Activated naive CD8-positive, alpha-beta T cell treated with anti-CD3 and anti-CD28 coated beads, Interleukin-2, amount 50 U/mL, for 24 hours (primary cell): Measurements from ENCODE around the gene MIEF2.

Source experiments
- ATAC-seq: fragments of 150-1000 bp; cut with Tn5 transposase; one replicate; pipeline ENCODE4 v1.10.0; 2021
- DNase-seq: peaks from one replicate; pipeline ENCODE4 v3.0.0; 2021
- H3K27ac Mint-ChIP-seq: one replicate; pipeline ENCODE4 v1.8.0; 2021; ENCODE audit warnings: mild to moderate bottlenecking, mixed read lengths
- H3K27me3 Mint-ChIP-seq: one replicate; pipeline ENCODE4 v1.8.0; 2021; ENCODE audit warnings: mixed read lengths
- H3K36me3 Mint-ChIP-seq: one replicate; pipeline ENCODE4 v1.8.0; 2021; ENCODE audit warnings: low read depth, mixed read lengths
- H3K4me1 Mint-ChIP-seq: one replicate; pipeline ENCODE4 v1.8.0; 2021; ENCODE audit warnings: mixed read lengths
- H3K4me3 Mint-ChIP-seq: one replicate; pipeline ENCODE4 v1.8.0; 2021; ENCODE audit warnings: mild to moderate bottlenecking, moderate library complexity, mixed read lengths
- H3K9me3 Mint-ChIP-seq: one replicate; pipeline ENCODE4 v1.8.0; 2021; ENCODE audit warnings: mixed read lengths

The MIEF2 gene

DNA sequence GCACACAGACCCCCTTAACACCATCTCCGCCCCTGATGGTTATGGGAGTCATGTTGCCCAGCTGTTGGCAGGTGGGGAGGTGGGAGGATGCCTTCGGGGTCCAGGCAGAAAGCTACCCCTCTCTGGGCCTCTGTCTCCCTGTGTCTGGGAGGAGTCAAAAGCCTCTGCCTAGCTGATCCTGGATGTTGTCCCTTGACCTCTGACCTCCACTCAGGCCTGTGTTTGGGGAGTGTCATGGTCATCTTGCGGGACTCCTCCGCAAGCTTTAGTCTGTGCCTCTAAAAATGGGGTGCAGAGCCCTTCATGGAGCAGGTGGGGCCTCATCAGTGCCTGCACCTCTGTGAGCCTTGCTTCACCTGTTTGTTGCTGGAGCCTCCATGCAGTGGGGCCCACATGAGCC is 31.2 kb upstream of the MIEF2 start:
- Mint-ChIP-seq H3K4me3 (no peak overlapping the region), H3K27ac (no peak overlapping the region), H3K4me1 (peaks cover 16% of the 10 kb centered on the region), H3K27me3 (no peaks in the 10 kb centered on the region), H3K36me3 (no peaks in the 10 kb centered on the region), H3K9me3 (no peaks in the 10 kb centered on the region)
- DNase-seq (no peak), ATAC-seq (no peak)

DNA sequence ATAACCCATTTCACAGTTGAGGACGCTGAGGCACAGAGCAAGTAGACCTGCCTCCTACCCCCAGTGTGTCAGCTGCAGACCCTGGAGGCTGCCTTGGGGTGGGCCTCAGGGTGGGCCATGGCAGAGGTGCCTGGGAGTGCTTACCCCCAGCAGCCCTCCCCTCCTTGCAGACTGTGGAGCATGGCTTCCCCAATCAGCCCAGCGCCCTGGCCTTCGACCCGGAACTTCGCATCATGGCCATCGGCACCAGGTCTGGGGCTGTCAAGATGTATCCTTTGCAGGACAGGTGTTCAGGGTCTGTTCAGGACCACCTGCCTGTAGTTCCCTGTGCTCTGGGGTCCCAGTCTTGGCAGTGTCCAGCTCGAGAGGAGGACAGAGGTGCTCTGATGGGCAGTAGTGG is 30.7 kb upstream of the MIEF2 start:
- no peak for ATAC-seq
- DNase-seq: no peak
- Mint-ChIP-seq H3K9me3 (no peaks in the 10 kb centered on the region), H3K4me3 (no peak overlapping the region), H3K36me3 (no peaks in the 10 kb centered on the region), H3K4me1 (peaks cover 16% of the 10 kb centered on the region), H3K27me3 (no peaks in the 10 kb centered on the region), H3K27ac (no peak overlapping the region)

DNA sequence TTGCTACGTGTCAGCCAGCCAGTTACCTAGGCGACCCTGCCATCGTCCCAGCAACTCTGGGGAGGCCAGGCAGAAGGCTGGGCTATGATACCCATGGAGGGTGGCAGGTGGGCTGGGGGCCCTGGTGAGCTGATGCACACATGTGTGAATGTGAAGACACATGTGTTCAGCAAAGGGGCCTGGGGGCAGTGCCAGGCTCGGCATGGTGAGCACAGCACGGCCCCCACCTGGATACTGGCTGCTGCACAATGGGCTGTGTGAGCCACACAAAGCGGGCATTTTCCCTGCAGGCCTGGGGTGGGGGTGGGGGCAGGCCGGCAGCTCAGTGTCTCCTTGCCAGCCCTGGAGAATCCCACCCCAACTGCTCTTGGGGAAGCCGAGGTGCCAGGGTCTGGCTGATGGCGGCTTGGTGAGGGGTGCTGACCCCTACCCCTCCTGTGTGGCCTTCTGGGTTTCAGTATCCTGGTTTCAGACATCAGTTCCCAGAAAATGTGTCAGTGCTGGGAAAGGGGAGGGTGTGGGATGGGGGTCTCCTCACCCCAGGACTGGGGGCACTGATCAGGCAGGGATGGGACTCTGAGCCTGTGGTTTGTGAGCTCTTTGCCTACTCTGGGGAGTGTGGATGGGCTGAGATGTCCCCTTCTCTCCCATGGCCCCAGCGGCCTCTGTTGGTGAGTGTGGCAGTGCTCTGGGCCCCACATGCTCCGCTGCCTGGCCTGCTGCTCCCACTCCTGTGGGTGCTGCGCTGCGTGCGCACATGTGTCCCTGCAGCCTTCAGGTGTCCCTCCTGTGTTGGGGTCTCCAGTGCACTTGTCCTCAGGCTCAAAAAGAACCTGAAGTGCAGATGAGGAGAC is 29.9 kb upstream of the MIEF2 start:
- no peaks in the 10 kb centered on the region for H3K9me3 Mint-ChIP-seq
- no peaks in the 10 kb centered on the region for H3K27me3 Mint-ChIP-seq
- DNase-seq: no peak
- no peaks in the 10 kb centered on the region for H3K36me3 Mint-ChIP-seq
- no peak overlapping the region for H3K4me3 Mint-ChIP-seq
- no peak for ATAC-seq
- no peak overlapping the region for H3K27ac Mint-ChIP-seq
- peaks cover 16% of the 10 kb centered on the region for H3K4me1 Mint-ChIP-seq

DNA sequence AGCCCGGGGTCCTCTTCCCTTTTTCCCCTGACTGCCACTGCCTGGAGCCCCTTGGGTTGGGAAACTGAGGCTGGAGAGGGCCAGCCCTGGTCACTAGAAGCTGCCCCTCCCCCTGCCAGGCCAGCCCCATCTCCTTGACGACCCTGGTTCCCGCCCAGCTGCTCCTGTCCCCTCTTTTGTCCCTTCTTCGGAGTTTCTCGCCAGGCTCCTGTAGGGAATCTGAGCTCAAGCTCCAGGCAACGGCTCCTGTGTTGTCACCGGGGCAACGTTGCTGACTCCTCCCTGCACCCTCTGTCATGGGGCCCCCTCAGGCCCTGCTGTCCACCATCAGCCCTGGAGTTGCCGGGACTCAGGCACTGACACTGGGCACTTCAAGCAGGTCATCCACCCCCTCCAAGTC is 29.3 kb upstream of the MIEF2 start:
- no peaks in the 10 kb centered on the region for H3K36me3 Mint-ChIP-seq
- no peaks in the 10 kb centered on the region for H3K27me3 Mint-ChIP-seq
- DNase-seq (no peak), ATAC-seq (no peak)
- no peak overlapping the region for H3K4me3 Mint-ChIP-seq
- H3K27ac Mint-ChIP-seq: no peak overlapping the region
- peaks cover 19% of the 10 kb centered on the region for H3K4me1 Mint-ChIP-seq
- H3K9me3 Mint-ChIP-seq: no peaks in the 10 kb centered on the region

DNA sequence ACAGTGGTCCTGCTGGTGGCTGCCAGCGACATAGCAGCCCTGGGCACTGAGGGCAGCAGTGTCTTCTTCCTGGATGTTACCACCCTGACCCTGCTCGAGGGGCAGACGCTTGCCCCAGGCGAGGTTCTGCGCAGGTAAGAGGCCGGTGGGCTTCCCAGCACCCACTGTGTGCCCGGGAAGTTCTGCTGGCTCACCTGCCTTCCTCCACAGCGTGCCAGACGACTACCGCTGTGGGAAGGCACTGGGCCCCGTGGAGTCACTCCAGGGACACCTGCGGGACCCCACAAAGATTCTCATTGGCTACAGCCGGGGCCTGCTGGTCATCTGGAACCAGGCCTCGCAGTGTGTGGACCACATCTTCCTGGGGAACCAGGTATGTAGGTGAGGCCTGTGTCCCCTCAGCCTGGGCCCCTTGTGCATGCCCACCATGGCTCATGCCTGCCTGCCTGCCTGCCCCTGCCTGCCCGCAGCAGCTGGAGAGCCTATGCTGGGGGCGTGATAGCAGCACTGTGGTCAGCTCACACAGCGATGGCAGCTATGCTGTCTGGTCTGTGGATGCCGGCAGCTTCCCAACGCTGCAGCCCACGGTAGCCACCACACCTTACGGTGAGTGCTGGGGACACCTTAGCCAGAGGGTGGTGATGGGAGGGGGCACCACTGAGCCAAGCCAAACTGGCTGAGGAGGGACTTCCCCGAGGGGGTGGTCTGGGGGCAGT is 26.5 kb upstream of the MIEF2 start:
- Mint-ChIP-seq H3K36me3 (peaks cover 2% of the 10 kb centered on the region), H3K9me3 (no peaks in the 10 kb centered on the region), H3K4me3 (no peak overlapping the region), H3K27me3 (no peaks in the 10 kb centered on the region), H3K4me1 (peaks cover 11% of the 10 kb centered on the region), H3K27ac (no peak overlapping the region)
- DNase-seq (no peak), ATAC-seq (no peak)

DNA sequence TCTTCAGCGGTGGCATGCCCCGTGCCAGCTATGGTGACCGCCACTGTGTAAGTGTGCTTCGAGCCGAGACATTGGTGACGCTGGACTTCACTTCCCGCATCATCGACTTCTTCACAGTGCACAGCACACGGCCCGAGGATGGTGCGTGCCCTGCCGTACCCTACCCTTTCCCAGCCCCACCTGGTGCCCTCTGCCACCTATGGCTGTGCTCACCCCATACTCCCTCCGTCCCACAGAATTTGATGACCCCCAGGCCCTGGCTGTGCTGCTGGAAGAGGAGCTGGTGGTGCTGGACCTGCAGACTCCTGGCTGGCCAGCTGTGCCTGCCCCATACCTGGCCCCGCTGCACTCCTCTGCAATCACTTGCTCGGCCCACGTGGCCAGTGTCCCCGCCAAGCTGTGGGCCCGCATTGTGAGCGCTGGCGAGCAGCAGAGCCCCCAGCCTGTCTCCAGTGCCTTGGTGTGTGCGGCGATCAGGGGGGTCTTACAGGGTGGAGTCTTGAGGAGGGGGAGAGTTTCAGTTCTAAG is 25.5 kb upstream of the MIEF2 start:
- no peak for ATAC-seq
- Mint-ChIP-seq H3K4me1 (peaks cover 11% of the 10 kb centered on the region), H3K4me3 (no peak overlapping the region), H3K27ac (peak overlapping the region; percentile 75), H3K9me3 (no peaks in the 10 kb centered on the region), H3K36me3 (peaks cover 4% of the 10 kb centered on the region), H3K27me3 (no peaks in the 10 kb centered on the region)
- no peak for DNase-seq

DNA sequence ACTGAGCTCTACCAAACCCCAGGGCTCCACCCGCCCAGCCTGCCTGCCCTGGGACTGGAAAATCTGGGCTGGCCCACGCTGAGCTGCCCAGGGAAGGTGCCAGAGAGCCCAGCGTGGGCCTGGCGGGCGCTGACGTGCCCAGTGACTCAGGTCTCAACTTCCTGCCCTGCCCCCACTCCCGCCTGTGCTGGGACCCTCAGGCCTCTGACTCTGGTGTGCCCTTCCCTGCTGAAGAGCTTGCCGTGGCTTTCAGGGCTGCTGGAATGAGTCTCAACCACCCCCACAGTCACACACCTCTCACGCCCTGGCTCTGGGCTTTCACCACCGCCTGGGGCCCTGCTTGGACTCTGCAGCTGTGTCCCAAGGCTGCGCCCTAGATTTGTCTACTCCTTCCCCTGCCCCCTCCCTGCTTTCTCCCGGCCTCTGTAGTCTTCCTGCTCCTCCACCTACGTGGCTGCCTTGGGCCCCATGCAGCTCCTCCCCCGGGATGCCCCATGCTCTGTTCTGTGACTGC is 24.7 kb upstream of the MIEF2 start:
- H3K9me3 Mint-ChIP-seq: no peaks in the 10 kb centered on the region
- DNase-seq (peak; percentile 63), ATAC-seq (peak; percentile 80)
- H3K4me1 Mint-ChIP-seq: peaks cover 11% of the 10 kb centered on the region
- H3K4me3 Mint-ChIP-seq: no peak overlapping the region
- H3K27me3 Mint-ChIP-seq: no peaks in the 10 kb centered on the region
- peaks cover 4% of the 10 kb centered on the region for H3K36me3 Mint-ChIP-seq
- H3K27ac Mint-ChIP-seq: peak overlapping the region; percentile 75

DNA sequence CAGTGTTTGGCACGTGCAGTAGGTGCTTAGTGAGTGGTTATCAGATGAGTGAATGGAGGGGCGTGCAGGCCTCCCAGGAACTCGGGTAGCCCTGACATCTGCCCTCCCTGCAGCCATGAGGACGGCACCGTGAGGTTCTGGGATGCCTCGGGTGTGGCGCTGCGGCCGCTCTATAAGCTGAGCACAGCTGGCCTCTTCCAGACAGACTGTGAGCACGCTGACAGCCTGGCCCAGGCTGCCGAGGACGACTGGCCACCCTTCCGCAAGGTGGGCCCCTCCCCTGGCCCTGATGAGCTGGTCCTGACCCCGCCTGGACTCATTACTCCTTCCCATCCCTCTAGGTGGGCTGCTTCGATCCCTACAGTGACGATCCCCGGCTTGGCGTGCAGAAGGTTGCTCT is 24.0 kb upstream of the MIEF2 start:
- no peaks in the 10 kb centered on the region for H3K9me3 Mint-ChIP-seq
- peaks cover 4% of the 10 kb centered on the region for H3K36me3 Mint-ChIP-seq
- peaks cover 11% of the 10 kb centered on the region for H3K4me1 Mint-ChIP-seq
- DNase-seq: no peak
- ATAC-seq: no peak
- no peak overlapping the region for H3K4me3 Mint-ChIP-seq
- no peaks in the 10 kb centered on the region for H3K27me3 Mint-ChIP-seq
- peak overlapping the region; percentile 75 for H3K27ac Mint-ChIP-seq

DNA sequence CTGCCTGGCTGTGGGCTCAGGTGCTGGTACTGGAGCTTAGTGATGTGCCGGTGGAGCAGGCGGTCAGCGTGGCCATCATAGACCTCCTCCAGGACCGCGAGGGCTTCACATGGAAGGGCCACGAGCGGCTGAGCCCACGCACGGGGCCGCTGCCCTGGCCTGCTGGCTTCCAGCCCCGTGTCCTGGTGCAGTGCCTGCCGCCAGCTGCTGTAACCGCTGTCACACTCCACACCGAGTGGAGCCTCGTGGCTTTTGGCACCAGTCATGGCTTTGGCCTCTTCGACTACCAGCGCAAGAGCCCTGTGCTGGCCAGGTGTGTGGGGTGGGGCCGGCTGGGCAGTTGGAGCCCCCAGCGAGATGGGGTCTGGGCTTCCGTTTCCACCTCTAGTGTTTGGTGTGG is 23.0 kb upstream of the MIEF2 start:
- Mint-ChIP-seq H3K27me3 (no peaks in the 10 kb centered on the region), H3K4me1 (peaks cover 11% of the 10 kb centered on the region), H3K4me3 (no peak overlapping the region), H3K27ac (no peak overlapping the region), H3K36me3 (peaks cover 4% of the 10 kb centered on the region), H3K9me3 (no peaks in the 10 kb centered on the region)
- DNase-seq: no peak
- ATAC-seq: no peak

DNA sequence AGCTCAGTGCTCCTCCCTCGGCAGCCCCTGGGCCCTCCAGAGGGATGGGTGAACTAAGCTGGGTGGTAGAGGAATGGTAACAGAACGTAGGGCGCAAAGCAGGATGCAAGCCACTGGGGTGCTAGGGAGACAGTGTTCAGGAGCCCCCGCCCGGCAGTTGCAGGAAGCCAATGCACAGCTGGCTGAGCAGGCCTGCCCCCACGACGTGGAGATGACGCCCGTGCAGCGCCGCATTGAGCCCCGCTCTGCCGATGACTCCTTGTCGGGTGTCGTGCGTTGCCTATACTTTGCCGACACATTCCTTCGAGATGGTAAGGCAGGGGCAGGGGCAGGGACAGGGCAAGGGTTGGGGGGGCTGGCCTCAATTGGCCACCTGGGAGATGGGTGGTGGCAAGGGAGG is 22.2 kb upstream of the MIEF2 start:
- DNase-seq (no peak), ATAC-seq (no peak)
- H3K4me1 Mint-ChIP-seq: peaks cover 11% of the 10 kb centered on the region

DNA sequence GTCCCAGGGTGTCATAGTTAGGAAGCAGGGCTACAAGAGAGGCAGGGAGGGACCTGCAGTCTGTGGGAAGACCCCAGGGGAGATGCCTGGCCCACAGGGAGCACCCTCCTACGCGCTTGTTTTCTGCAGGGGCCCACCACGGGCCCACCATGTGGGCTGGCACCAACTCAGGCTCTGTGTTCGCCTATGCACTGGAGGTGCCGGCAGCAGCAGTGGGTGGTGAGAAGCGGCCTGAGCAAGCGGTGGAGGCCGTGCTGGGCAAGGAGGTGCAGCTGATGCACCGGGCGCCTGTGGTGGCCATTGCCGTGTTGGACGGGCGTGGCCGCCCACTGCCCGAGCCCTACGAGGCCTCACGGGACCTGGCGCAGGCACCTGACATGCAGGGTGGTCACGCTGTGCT is 20.0 kb upstream of the MIEF2 start:
- no peak overlapping the region for H3K4me3 Mint-ChIP-seq
- H3K9me3 Mint-ChIP-seq: no peaks in the 10 kb centered on the region
- H3K36me3 Mint-ChIP-seq: peaks cover 8% of the 10 kb centered on the region
- no peak overlapping the region for H3K27ac Mint-ChIP-seq
- no peaks in the 10 kb centered on the region for H3K27me3 Mint-ChIP-seq
- ATAC-seq: no peak
- DNase-seq: no peak
- H3K4me1 Mint-ChIP-seq: peaks cover 10% of the 10 kb centered on the region

More for the DNA sequence above, 22.2 kb upstream of the MIEF2 start:
- H3K9me3 Mint-ChIP-seq: no peaks in the 10 kb centered on the region
- H3K4me3 Mint-ChIP-seq: no peak overlapping the region
- peaks cover 5% of the 10 kb centered on the region for H3K36me3 Mint-ChIP-seq
- H3K27ac Mint-ChIP-seq: no peak overlapping the region
- H3K27me3 Mint-ChIP-seq: no peaks in the 10 kb centered on the region

DNA sequence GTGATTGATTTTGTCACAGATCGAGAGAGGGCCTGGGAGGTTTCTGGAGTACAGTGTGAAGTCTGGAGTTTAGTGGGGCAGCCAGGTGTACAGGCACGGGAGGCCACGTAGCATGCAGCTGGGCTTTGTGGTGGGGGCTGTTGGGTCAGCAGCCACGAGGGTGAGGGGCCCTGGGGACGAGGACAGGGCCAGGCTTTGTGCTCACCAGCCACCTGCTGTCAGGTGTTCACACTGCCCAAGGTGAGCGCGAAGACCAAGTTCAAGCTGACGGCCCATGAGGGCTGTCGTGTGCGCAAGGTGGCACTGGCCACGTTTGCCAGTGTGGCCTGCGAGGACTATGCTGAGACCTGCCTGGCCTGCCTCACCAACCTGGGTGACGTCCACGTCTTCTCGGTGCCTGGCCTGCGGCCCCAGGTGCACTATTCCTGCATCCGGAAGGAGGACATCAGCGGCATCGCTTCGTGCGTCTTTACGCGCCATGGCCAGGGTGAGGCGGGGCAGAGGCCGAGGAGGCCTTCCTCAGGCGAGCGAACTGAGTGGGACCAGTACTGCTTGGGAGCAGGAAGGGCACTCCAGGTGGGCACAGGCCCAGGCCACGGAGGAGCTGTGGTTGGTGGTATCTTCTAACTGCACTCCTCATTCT is 19.1 kb upstream of the MIEF2 start:
- H3K9me3 Mint-ChIP-seq: no peaks in the 10 kb centered on the region
- no peak for ATAC-seq
- H3K27ac Mint-ChIP-seq: no peak overlapping the region
- peaks cover 10% of the 10 kb centered on the region for H3K36me3 Mint-ChIP-seq
- H3K27me3 Mint-ChIP-seq: no peaks in the 10 kb centered on the region
- no peak overlapping the region for H3K4me3 Mint-ChIP-seq
- no peak for DNase-seq
- H3K4me1 Mint-ChIP-seq: peaks cover under 1% of the 10 kb centered on the region

DNA sequence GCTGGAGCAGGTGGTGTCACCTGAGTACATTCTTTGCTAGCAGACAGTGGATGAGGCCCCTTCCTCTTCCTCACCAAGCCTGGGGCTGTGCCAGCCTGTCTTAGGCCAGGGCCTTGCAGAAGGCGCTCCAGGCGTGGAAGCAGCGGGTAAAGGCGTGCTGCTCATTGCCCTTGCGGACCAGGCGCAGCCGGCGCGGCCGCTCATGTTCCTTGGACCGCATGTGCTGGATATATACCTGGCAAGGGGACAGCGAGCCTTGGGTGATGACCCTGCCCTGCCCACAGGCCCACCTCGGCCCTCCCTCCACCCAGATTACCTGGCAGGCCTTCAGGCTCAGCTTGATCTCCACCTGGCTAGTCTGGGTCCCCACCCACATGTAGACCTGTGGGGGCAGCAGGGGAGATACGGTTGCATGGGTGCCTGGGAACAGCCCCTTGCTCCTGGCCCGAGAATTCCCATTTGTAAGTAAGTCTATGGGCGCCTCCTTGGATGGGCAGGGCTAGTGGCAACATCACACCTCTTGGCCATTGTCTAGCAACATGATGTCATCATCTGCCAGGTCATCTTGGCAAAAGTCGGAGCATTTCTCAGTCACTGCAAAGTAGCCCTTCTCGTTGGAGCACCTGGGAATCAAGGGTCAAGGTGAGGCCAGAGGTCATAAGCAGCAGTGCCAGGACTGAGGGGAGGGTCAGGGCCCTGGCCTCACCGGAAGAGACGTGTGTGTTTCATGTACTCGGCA is 15.3 kb upstream of the MIEF2 start:
- H3K4me3 Mint-ChIP-seq: no peak overlapping the region
- peaks cover 17% of the 10 kb centered on the region for H3K36me3 Mint-ChIP-seq

DNA sequence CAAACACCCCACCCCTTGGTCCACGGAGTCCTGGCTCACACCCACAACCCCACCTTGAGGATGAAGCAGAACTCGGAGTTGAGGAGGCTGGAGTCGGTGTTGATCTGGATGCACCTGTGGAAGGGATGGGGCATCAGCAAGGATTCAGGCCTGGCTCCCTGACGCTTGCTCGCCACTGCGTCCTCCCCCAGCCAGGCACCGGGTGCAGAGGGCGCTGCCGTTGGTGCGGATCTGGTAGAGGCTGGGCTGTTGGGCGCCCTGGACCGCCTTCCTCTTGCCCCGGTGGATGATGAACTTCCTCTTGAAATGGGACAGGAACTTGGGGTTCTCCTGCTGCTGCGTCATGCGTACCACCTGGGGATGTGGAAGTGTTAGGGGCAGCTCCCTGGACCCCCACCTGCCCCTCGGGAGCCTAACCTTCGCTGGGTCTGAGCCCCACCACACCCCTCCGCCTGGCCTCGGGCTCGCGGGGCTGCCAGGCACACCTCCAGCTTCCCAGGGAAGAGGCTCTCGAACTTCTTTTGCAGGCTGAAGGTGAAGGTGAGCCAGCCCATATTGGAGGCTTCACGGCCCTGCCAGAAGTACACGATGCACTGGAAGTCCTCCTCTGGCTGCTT is 14.2 kb upstream of the MIEF2 start:
- no peak for DNase-seq
- Mint-ChIP-seq H3K4me1 (no peaks in the 10 kb centered on the region), H3K27ac (no peak overlapping the region), H3K27me3 (no peaks in the 10 kb centered on the region), H3K36me3 (peaks cover 19% of the 10 kb centered on the region), H3K4me3 (no peak overlapping the region), H3K9me3 (no peaks in the 10 kb centered on the region)
- no peak for ATAC-seq

More for the DNA sequence above, 15.3 kb upstream of the MIEF2 start:
- Mint-ChIP-seq H3K9me3 (no peaks in the 10 kb centered on the region), H3K27me3 (no peaks in the 10 kb centered on the region), H3K27ac (no peak overlapping the region), H3K4me1 (no peaks in the 10 kb centered on the region)
- ATAC-seq (no peak), DNase-seq (no peak)
